SK-N-SH treated with all-trans-retinoic acid at 6 μM for 48 hours (cell line): ENCODE results near the gene ITGA5.

Experiments
- ATAC-seq: fragments of 200-7000 bp; cut with Tn5 transposase; 3 replicates; pipeline ENCODE4 v1.9.1; 2020; ENCODE audit warnings: mild to moderate bottlenecking, moderate library complexity
- ARNTL ChIP-seq: fragments of 450-650 bp; formaldehyde crosslinking; IDR thresholded peaks from 2 replicates; pipeline ENCODE4 v1.5.0; 2020; ENCODE audit warnings: low read depth, mild to moderate bottlenecking, moderate library complexity, borderline replicate concordance
- BACH2 ChIP-seq: fragments of 250-450 bp; sonication (Bioruptor Pico); IDR thresholded peaks from 2 replicates; pipeline ENCODE4 v1.9.0; 2021; ENCODE audit warnings: mild to moderate bottlenecking, borderline replicate concordance
- CSDC2 ChIP-seq: fragments of 250-450 bp; sonication (Bioruptor Pico); IDR thresholded peaks from 2 replicates; pipeline ENCODE4 v1.5.0; 2020; ENCODE audit warnings: mild to moderate bottlenecking, moderate library complexity
- CSRNP3 ChIP-seq: fragments of 250-450 bp; sonication (Bioruptor Pico); IDR thresholded peaks from 2 replicates; pipeline ENCODE4 v1.5.1; 2021; ENCODE audit warnings: mild to moderate bottlenecking, moderate library complexity
- GLIS3 ChIP-seq: fragments of 250-450 bp; sonication (Bioruptor Pico); IDR thresholded peaks from 2 replicates; pipeline ENCODE4 v1.5.0; 2020; ENCODE audit warnings: mild to moderate bottlenecking, moderate library complexity
- ISL1 ChIP-seq: fragments of 250-450 bp; sonication (Bioruptor Pico); IDR thresholded peaks from 2 replicates; pipeline ENCODE4 v2.1.2; 2022; ENCODE audit warnings: mild to moderate bottlenecking, moderate library complexity
- OSR1 ChIP-seq: fragments of 250-450 bp; sonication (Bioruptor Pico); IDR thresholded peaks from 2 replicates; pipeline ENCODE4 v1.8.0; 2022; ENCODE audit warnings: moderate library complexity, mild to moderate bottlenecking, inconsistent platforms
- PATZ1 ChIP-seq: fragments of 250-450 bp; sonication (Bioruptor Pico); IDR thresholded peaks from 2 replicates; pipeline ENCODE4 v1.8.0; 2020; ENCODE audit warnings: mild to moderate bottlenecking, moderate library complexity, borderline replicate concordance
- POU6F1 ChIP-seq: fragments of 250-450 bp; sonication (Bioruptor Pico); IDR thresholded peaks from 2 replicates; pipeline ENCODE4 v1.8.0; 2021; ENCODE audit warnings: low read depth, mild to moderate bottlenecking, moderate library complexity, borderline replicate concordance
- PPARA ChIP-seq: fragments of 250-450 bp; sonication (Bioruptor Pico); IDR thresholded peaks from 2 replicates; pipeline ENCODE4 v1.5.0; 2020; ENCODE audit warnings: mild to moderate bottlenecking, borderline replicate concordance
- RARB ChIP-seq: fragments of 250-450 bp; sonication (Bioruptor Pico); IDR thresholded peaks from 2 replicates; pipeline ENCODE4 v1.8.0; 2021; ENCODE audit warnings: mild to moderate bottlenecking, moderate library complexity
- SNAI2 ChIP-seq: fragments of 250-450 bp; sonication (Bioruptor Pico); IDR thresholded peaks from 2 replicates; pipeline ENCODE4 v1.5.0; 2020; ENCODE audit warnings: mild to moderate bottlenecking, moderate library complexity
- TCF4 ChIP-seq: fragments of 250-450 bp; sonication (Bioruptor Pico); IDR thresholded peaks from 2 replicates; pipeline ENCODE4 v1.8.0; 2021; ENCODE audit warnings: mild to moderate bottlenecking, moderate library complexity, borderline replicate concordance
- TOX ChIP-seq: fragments of 250-450 bp; sonication (Bioruptor Pico); IDR thresholded peaks from 2 replicates; pipeline ENCODE4 v1.8.0; 2021; ENCODE audit warnings: mild to moderate bottlenecking, moderate library complexity, borderline replicate concordance
- TSHZ2 ChIP-seq: fragments of 250-450 bp; sonication (Bioruptor Pico); IDR thresholded peaks from 2 replicates; pipeline ENCODE4 v1.5.0; 2020; ENCODE audit warnings: mild to moderate bottlenecking, moderate library complexity
- ZFP3 ChIP-seq: fragments of 250-450 bp; sonication (Bioruptor Pico); IDR thresholded peaks from 2 replicates; pipeline ENCODE4 v1.5.0; 2020; ENCODE audit warnings: mild to moderate bottlenecking, moderate library complexity
- ZFP30 ChIP-seq: fragments of 450-650 bp; formaldehyde crosslinking; IDR thresholded peaks from 2 replicates; pipeline ENCODE4 v1.5.0; 2022; ENCODE audit warnings: mild to moderate bottlenecking, moderate library complexity
- ZNF565 ChIP-seq: fragments of 450-650 bp; formaldehyde crosslinking; conservative IDR thresholded peaks from 2 replicates; pipeline ENCODE4 v1.5.0; 2020; ENCODE audit warnings: low read depth, mild to moderate bottlenecking, moderate library complexity
- ZNF70 ChIP-seq: fragments of 450-650 bp; formaldehyde crosslinking; IDR thresholded peaks from 2 replicates; pipeline ENCODE4 v1.5.0; 2020; ENCODE audit warnings: mild to moderate bottlenecking, moderate library complexity
- ZNF8 ChIP-seq: fragments of 450-650 bp; formaldehyde crosslinking; IDR thresholded peaks from 2 replicates; pipeline ENCODE4 v1.5.0; 2020; ENCODE audit warnings: mild to moderate bottlenecking, moderate library complexity

Gene ITGA5

GRCh38 chr12:54378796-54379397 lies 40.2 kb downstream of the ITGA5 start (continued):
- TF ChIP-seq POU6F1 (CRISPR knock-in tag), result no peak
- TF ChIP-seq ISL1 (CRISPR knock-in tag), result no peak
- TF ChIP-seq CSDC2 (CRISPR knock-in tag), result no peak
- TF ChIP-seq ARNTL (CRISPR knock-in tag), result no peak
- TF ChIP-seq OSR1 (CRISPR knock-in tag), result no peak
- no peak for TF ChIP-seq TOX (CRISPR knock-in tag)
- TF ChIP-seq ZFP3 (CRISPR knock-in tag), result no peak
- no peak for TF ChIP-seq RARB (CRISPR knock-in tag)
- no peak for TF ChIP-seq PPARA (CRISPR knock-in tag)
- no peak for TF ChIP-seq CSRNP3 (CRISPR knock-in tag)
- no peak for TF ChIP-seq PATZ1 (CRISPR knock-in tag)
- no peak for TF ChIP-seq ZNF70 (CRISPR knock-in tag)
- TF ChIP-seq ZFP30 (CRISPR knock-in tag), result no peak
- no peak for TF ChIP-seq GLIS3 (CRISPR knock-in tag)
- TF ChIP-seq, all 23 proteins: peak for 0

GRCh38 chr12:54377797-54378515 lies 41.1 kb downstream of the ITGA5 start:
- TF ChIP-seq PATZ1 (CRISPR knock-in tag) (no peak), BACH2 (CRISPR knock-in tag) (no peak), TOX (CRISPR knock-in tag) (no peak), TSHZ2 (no peak), TCF4 (CRISPR knock-in tag) (no peak), RARB (CRISPR knock-in tag) (no peak), ZNF8 (CRISPR knock-in tag) (no peak), ARNTL (CRISPR knock-in tag) (no peak), GLIS3 (CRISPR knock-in tag) (no peak), CSRNP3 (CRISPR knock-in tag) (no peak), SNAI2 (CRISPR knock-in tag) (no peak), POU6F1 (CRISPR knock-in tag) (no peak), ZNF70 (CRISPR knock-in tag) (no peak), ZNF565 (CRISPR knock-in tag) (no peak), ZFP30 (CRISPR knock-in tag) (no peak)
- ATAC-seq, result no peak
